ENCODE results near the gene UGT3A2.

UGT3A2 gene

DNA sequence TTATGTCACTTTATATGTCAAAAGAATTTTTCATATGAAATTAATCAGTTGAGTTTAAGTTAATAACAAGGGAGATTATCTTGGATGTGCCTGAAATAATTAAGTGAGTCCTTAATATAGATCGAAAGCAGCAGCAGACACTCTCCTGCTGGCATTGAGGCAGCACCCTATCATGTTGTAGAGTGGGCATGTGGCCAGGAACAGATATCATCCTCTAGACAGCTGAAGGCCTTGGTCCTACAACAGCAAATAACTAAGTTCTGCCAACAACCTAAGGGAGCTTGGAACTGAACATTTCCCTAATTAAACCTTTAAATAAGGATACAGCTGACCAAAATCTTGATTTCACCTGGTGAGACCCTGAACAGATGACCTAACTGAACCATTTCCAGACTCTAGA is 49.7 kb downstream of the UGT3A2 start:
- H3K4me3 ChIP-seq (ENCODE audit: control insufficient read depth, low read depth, low read length): no peak overlapping the region
- TF ChIP-seq CTCF (conservative IDR thresholded peaks at IDR 0.05; ENCODE audit: control insufficient read depth, insufficient read depth, low read depth, low read length): no peak
- DNase-seq (ENCODE audit: low read depth): no peak

GRCh38 chr5:36013182-36013581 is 53.5 kb downstream of the UGT3A2 start:
- no peak overlapping the region for H3K4me3 ChIP-seq (ENCODE audit: control insufficient read depth, low read depth, low read length)
- TF ChIP-seq CTCF (conservative IDR thresholded peaks at IDR 0.05; ENCODE audit: control insufficient read depth, insufficient read depth, low read depth, low read length): no peak
- no peak for DNase-seq (ENCODE audit: low read depth)

GRCh38 chr5:36009698-36010097 is 57.0 kb downstream of the UGT3A2 start:
- DNase-seq (ENCODE audit: low read depth): no peak
- H3K4me3 ChIP-seq (ENCODE audit: control insufficient read depth, low read depth, low read length): no peak overlapping the region
- no peak for TF ChIP-seq CTCF (conservative IDR thresholded peaks at IDR 0.05; ENCODE audit: control insufficient read depth, insufficient read depth, low read depth, low read length)

DNA sequence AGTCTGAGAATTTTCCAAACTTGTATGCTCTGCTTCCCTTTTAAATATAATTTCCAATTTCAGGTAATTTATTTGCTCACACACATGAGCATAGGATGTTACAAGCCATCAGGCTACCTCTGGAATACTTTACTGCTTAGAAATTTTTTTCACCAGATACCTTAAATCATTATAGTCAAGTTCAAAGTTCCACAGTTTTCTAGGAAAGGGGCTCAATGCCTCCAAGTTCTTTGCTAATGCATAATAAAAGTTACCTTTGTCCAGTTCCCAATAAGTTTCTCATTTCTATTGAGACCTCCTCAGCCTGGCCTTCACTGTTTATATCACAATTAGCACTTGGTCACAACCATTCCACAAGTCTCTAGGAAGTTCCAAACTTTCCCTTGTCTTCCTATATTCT is 59.3 kb downstream of the UGT3A2 start:
- no peak overlapping the region for H3K4me3 ChIP-seq (ENCODE audit: control insufficient read depth, low read depth, low read length)
- no peak for DNase-seq (ENCODE audit: low read depth)
- TF ChIP-seq CTCF (conservative IDR thresholded peaks at IDR 0.05; ENCODE audit: control insufficient read depth, insufficient read depth, low read depth, low read length): no peak

DNA sequence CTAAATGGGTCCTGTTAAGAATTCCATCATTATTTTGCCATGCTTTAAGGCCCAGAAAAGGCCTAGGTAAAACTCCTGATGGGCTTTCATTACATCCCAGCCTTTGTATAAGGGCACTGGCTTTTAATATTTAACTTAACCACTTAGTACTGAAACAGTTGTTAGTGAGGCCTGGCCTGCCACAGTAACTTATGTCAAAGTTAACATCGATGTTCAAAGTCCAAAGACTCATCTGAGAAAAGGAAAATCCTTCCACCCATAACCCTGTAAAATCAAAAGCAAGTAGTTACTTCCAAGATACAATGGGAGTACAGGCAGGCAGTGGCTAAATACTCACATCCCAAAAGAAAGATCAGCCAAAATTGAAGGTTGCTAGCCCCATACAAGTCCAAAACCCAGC is 60.5 kb downstream of the UGT3A2 start:
- TF ChIP-seq CTCF (conservative IDR thresholded peaks at IDR 0.05; ENCODE audit: control insufficient read depth, insufficient read depth, low read depth, low read length): no peak
- no peak for DNase-seq (ENCODE audit: low read depth)
- no peak overlapping the region for H3K4me3 ChIP-seq (ENCODE audit: control insufficient read depth, low read depth, low read length)

- H3K4me3 ChIP-seq (ENCODE audit: control insufficient read depth, low read depth, low read length): no peak overlapping the region
- no peak for DNase-seq (ENCODE audit: low read depth)
- no peak for TF ChIP-seq CTCF (conservative IDR thresholded peaks at IDR 0.05; ENCODE audit: control insufficient read depth, insufficient read depth, low read depth, low read length)
Measured at GRCh38 chr5:36001032-36001431, 65.7 kb downstream of the UGT3A2 start.

GRCh38 chr5:35999547-35999946 is 67.1 kb downstream of the UGT3A2 start:
- TF ChIP-seq CTCF (conservative IDR thresholded peaks at IDR 0.05; ENCODE audit: control insufficient read depth, insufficient read depth, low read depth, low read length): no peak
- H3K4me3 ChIP-seq (ENCODE audit: control insufficient read depth, low read depth, low read length): no peak overlapping the region
- DNase-seq (ENCODE audit: low read depth): no peak
